ENCODE data around the gene SERP2. TPM values are rescaled to one million over a fixed set of nuclear protein-coding genes. Genes with fewer than 3 reads are reported as not detected.

Gene SERP2
- total and polyA plus RNA-seq, 2 of the 13 experiments (the other 11 are each of a cell fraction or from before 2014, with no cell fraction given) = not detected

- no peak for TF ChIP-seq SP140L (CRISPR knock-in tag; IDR thresholded peaks at IDR 0.05; ENCODE audit: borderline replicate concordance)
- TF ChIP-seq PAXIP1 (CRISPR knock-in tag; conservative IDR thresholded peaks at IDR 0.05) = peak; percentile 98
- no peak for TF ChIP-seq ZSCAN22 (CRISPR knock-in tag; IDR thresholded peaks at IDR 0.05)
- TF ChIP-seq CHD4 (IDR thresholded peaks at IDR 0.05; ENCODE audit: borderline replicate concordance, low read length) = no peak
- no peak for TF ChIP-seq CREB3 (CRISPR knock-in tag; IDR thresholded peaks at IDR 0.05)
- no peak for TF ChIP-seq RBM22 (optimal IDR thresholded peaks at IDR 0.05; ENCODE audit: low read length)
- TF ChIP-seq POLR2AphosphoS2 (IDR thresholded peaks at IDR 0.05; ENCODE audit: low read depth, low read length) = no peak
- no peak for TF ChIP-seq CERS6 (CRISPR knock-in tag; IDR thresholded peaks at IDR 0.05)
- TF ChIP-seq DPF2 (CRISPR knock-in tag; IDR thresholded peaks at IDR 0.05; ENCODE audit: borderline replicate concordance, low read depth) = peak; percentile 93
- TF ChIP-seq ZSCAN25 (CRISPR knock-in tag; IDR thresholded peaks at IDR 0.05) = peak; percentile 99
- TF ChIP-seq NFIC (IDR thresholded peaks at IDR 0.05; ENCODE audit: low read length) = peak; percentile 63; the same call in 1 of the 2 replicates
- peak; percentile 74 for TF ChIP-seq ZHX2 (IDR thresholded peaks at IDR 0.05; ENCODE audit: low read depth)
- no peak for TF ChIP-seq ZHX2 (CRISPR knock-in tag; IDR thresholded peaks at IDR 0.05; ENCODE audit: borderline replicate concordance)
- no peak for TF ChIP-seq FOXK2 (IDR thresholded peaks at IDR 0.05)
- peak; percentile 92 for TF ChIP-seq RARA (CRISPR knock-in tag; IDR thresholded peaks at IDR 0.05)
- TF ChIP-seq PITX1 (CRISPR knock-in tag; IDR thresholded peaks at IDR 0.05) = peak; percentile 75
- TF ChIP-seq ZNF569 (CRISPR knock-in tag; IDR thresholded peaks at IDR 0.05; ENCODE audit: borderline replicate concordance) = no peak
- peak; percentile 81; the same call in 1 of the 2 replicates for TF ChIP-seq DR1 (CRISPR knock-in tag; IDR thresholded peaks at IDR 0.05)
- TF ChIP-seq RAD51 (IDR thresholded peaks at IDR 0.05; ENCODE audit: borderline replicate concordance) = no peak
Measured at GRCh38 chr13:44404261-44405132, 30.9 kb downstream of the SERP2 start (continued).

Measured in HepG2 (cell line).